Caco-2 (cell line): ENCODE results near the gene RPL32. TPM values are rescaled to one million over a fixed set of nuclear protein-coding genes. Genes with fewer than 3 reads are reported as not detected.

ENCODE experiments used
- BruUV-seq: library from RNA; stranded (reverse); fragments of 400-500 nt; replicated peaks from 2 replicates; lab custom pipeline; 2021; lab: Mats Ljungman, UMichigan
- CTCF ChIA-PET: fragments of 300-600 bp; sonication (Branson Sonifier 250); formaldehyde crosslinking; loops from one replicate; lab custom pipeline; 2022; ENCODE audit warnings: antibody characterized with exemption; lab: Charles Lee
- POLR2A ChIA-PET: fragments of 300-600 bp; sonication (Branson Sonifier 250); formaldehyde crosslinking; loops from one replicate; lab custom pipeline; 2022; ENCODE audit warnings: antibody characterized with exemption; lab: Charles Lee
- DNase-seq, 2 experiments: peaks; one replicate each; pipeline versions ENCODE4 v3.0.0 to v3.0.0-alpha.2; 2020 to 2022
- H3K27me3 ChIP-seq: replicated peaks from 2 replicates; pipeline ENCODE4 v1.6.0; 2011; ENCODE audit warnings: low read length; ENCODE audit not compliant: control insufficient read depth, insufficient read depth
- H3K36me3 ChIP-seq: 2 replicates; pipeline ENCODE4 v1.5.1; 2011; ENCODE audit warnings: low read length; ENCODE audit not compliant: control insufficient read depth, insufficient read depth
- H3K4me1 ChIP-seq: fragments of 250-450 bp; sonication (Bioruptor Pico); 2 replicates; pipeline ENCODE4 v1.5.1; 2020; ENCODE audit warnings: mild to moderate bottlenecking
- H3K4me3 ChIP-seq: 2 replicates; pipeline ENCODE4 v1.5.1; 2011; ENCODE audit warnings: low read depth, mild to moderate bottlenecking, control low read depth, low read length
- H3K9me3 ChIP-seq: fragments of 250-450 bp; sonication (Bioruptor Pico); 2 replicates; pipeline ENCODE4 v1.5.1; 2020; ENCODE audit warnings: mild to moderate bottlenecking, moderate library complexity
- H3K27ac Mint-ChIP-seq: one replicate; pipeline ENCODE4 v1.8.0; 2022; ENCODE audit warnings: mixed read lengths; ENCODE audit not compliant: unreplicated experiment
- H3K27me3 Mint-ChIP-seq: one replicate; pipeline ENCODE4 v1.8.0; 2022; ENCODE audit warnings: mixed read lengths; ENCODE audit not compliant: insufficient read depth, unreplicated experiment
- H3K36me3 Mint-ChIP-seq: one replicate; pipeline ENCODE4 v1.8.0; 2022; ENCODE audit warnings: mild to moderate bottlenecking, mixed read lengths; ENCODE audit not compliant: insufficient read depth, unreplicated experiment
- H3K4me1 Mint-ChIP-seq: one replicate; pipeline ENCODE4 v1.8.0; 2022; ENCODE audit warnings: low read depth, mixed read lengths; ENCODE audit not compliant: unreplicated experiment
- H3K4me3 Mint-ChIP-seq: one replicate; pipeline ENCODE4 v1.8.0; 2022; ENCODE audit warnings: mild to moderate bottlenecking, moderate library complexity, mixed read lengths; ENCODE audit not compliant: unreplicated experiment
- H3K9me3 Mint-ChIP-seq: one replicate; pipeline ENCODE4 v1.8.0; 2022; ENCODE audit warnings: mixed read lengths; ENCODE audit not compliant: unreplicated experiment
- CTCF ChIP-seq, 2 experiments: fragments of 200-600 bp in 1 of 2; IDR thresholded peaks; 1 replicate in 1 of 2; 2 replicates in 1 of 2; pipeline versions ENCODE4 v1.5.1 to v1.8.0; 2011 to 2022; ENCODE audit warnings: antibody characterized with exemption in 1 of 2, control low read depth in 1 of 2, inconsistent platforms in 1 of 2, low read depth in 1 of 2, low read length in 1 of 2, mild to moderate bottlenecking in 1 of 2, moderate library complexity in 1 of 2; ENCODE audit not compliant: insufficient read depth in 1 of 2, severe bottlenecking in 1 of 2, unreplicated experiment in 1 of 2
- intact Hi-C: fragments of 100-400 bp; cut with micrococcal nuclease; formaldehyde crosslinking; loops from one replicate; pipeline ENCODE4 v1.10.0; 2022; ENCODE audit not compliant: unreplicated experiment
- total RNA-seq: library from RNA; stranded (reverse); gene quantifications from 2 replicates; pipeline ENCODE4 v1.2.3, GENCODE V29; 2022

RPL32 gene
- total RNA-seq, 1 experiment from 2014 or later, result 1,713 TPM

GRCh38 chr3:12829404-12829803 lies 12.0 kb downstream of the RPL32 start:
- H3K4me1 ChIP-seq, result no peaks in the 10 kb centered on the region
- Mint-ChIP-seq H3K27me3 (no peaks in the 10 kb centered on the region), H3K27ac (no peak overlapping the region), H3K36me3 (peaks cover 55% of the 10 kb centered on the region), H3K9me3 (no peaks in the 10 kb centered on the region), H3K4me3 (no peak overlapping the region), H3K4me1 (no peaks in the 10 kb centered on the region)
- intact Hi-C loops, result no loop called here
- H3K4me3 ChIP-seq, result no peak overlapping the region
- H3K9me3 ChIP-seq, result no peaks in the 10 kb centered on the region
- CTCF ChIA-PET, result no interaction called here
- POLR2A ChIA-PET, result no interaction called here
- H3K27me3 ChIP-seq, result no peaks in the 10 kb centered on the region
- no peak for DNase-seq
- peaks cover 5% of the 10 kb centered on the region for H3K36me3 ChIP-seq
- BruUV-seq, result no TSS peak
- TF ChIP-seq CTCF (IDR thresholded peaks at IDR 0.05; ENCODE audit: insufficient read depth in 1 of 2, low read depth in 1 of 2, low read length in 1 of 2, severe bottlenecking in 1 of 2, unreplicated experiment in 1 of 2), result no peak

GRCh38 chr3:12828751-12829150 lies 12.6 kb downstream of the RPL32 start:
- no TSS peak for BruUV-seq
- H3K27me3 ChIP-seq, result no peaks in the 10 kb centered on the region
- Mint-ChIP-seq H3K4me3 (no peak overlapping the region), H3K36me3 (peaks cover 49% of the 10 kb centered on the region), H3K27me3 (no peaks in the 10 kb centered on the region), H3K27ac (no peak overlapping the region), H3K9me3 (no peaks in the 10 kb centered on the region), H3K4me1 (no peaks in the 10 kb centered on the region)
- CTCF ChIA-PET, result no interaction called here
- DNase-seq, result no peak
- no peak for TF ChIP-seq CTCF (IDR thresholded peaks at IDR 0.05; ENCODE audit: insufficient read depth in 1 of 2, low read depth in 1 of 2, low read length in 1 of 2, severe bottlenecking in 1 of 2, unreplicated experiment in 1 of 2)
- H3K4me3 ChIP-seq, result no peak overlapping the region
- H3K9me3 ChIP-seq, result no peaks in the 10 kb centered on the region
- no peaks in the 10 kb centered on the region for H3K4me1 ChIP-seq
- H3K36me3 ChIP-seq, result peaks cover 4% of the 10 kb centered on the region
- POLR2A ChIA-PET, result no interaction called here
- intact Hi-C loops, result no loop called here

GRCh38 chr3:12825156-12825555 lies 16.2 kb downstream of the RPL32 start:
- Histone ChIP-seq H3K4me1 (peaks cover 5% of the 10 kb centered on the region), H3K36me3 (no peaks in the 10 kb centered on the region), H3K4me3 (no peak overlapping the region), H3K27me3 (no peaks in the 10 kb centered on the region), H3K9me3 (no peaks in the 10 kb centered on the region)
- H3K4me1 Mint-ChIP-seq, result peaks cover 7% of the 10 kb centered on the region
- no TSS peak for BruUV-seq
- H3K27me3 Mint-ChIP-seq, result no peaks in the 10 kb centered on the region
- POLR2A ChIA-PET, result interaction anchor here (0.9 kb wide), 1 partner anchor 15 kb away, joined by 3 read pairs; no protein-coding TSS in a partner anchor
- no peak overlapping the region for H3K4me3 Mint-ChIP-seq
- CTCF ChIA-PET, result interaction anchor here (2.5 kb wide), 1 partner anchor 15 kb away, joined by 13 read pairs; no protein-coding TSS in a partner anchor
- intact Hi-C loops, result no loop called here
- no peak for DNase-seq
- H3K27ac Mint-ChIP-seq, result no peak overlapping the region
- peaks cover 13% of the 10 kb centered on the region for H3K36me3 Mint-ChIP-seq
- H3K9me3 Mint-ChIP-seq, result no peaks in the 10 kb centered on the region
- no peak for TF ChIP-seq CTCF (IDR thresholded peaks at IDR 0.05; ENCODE audit: insufficient read depth in 1 of 2, low read depth in 1 of 2, low read length in 1 of 2, severe bottlenecking in 1 of 2, unreplicated experiment in 1 of 2)
